ENCODE measurements around the gene ISG20. TPM values are rescaled to one million over a fixed set of nuclear protein-coding genes. Genes with fewer than 3 reads are reported as not detected.

ISG20 gene
- total RNA-seq, 2 experiments from 2014 or later, result 141 to 151 TPM

DNA sequence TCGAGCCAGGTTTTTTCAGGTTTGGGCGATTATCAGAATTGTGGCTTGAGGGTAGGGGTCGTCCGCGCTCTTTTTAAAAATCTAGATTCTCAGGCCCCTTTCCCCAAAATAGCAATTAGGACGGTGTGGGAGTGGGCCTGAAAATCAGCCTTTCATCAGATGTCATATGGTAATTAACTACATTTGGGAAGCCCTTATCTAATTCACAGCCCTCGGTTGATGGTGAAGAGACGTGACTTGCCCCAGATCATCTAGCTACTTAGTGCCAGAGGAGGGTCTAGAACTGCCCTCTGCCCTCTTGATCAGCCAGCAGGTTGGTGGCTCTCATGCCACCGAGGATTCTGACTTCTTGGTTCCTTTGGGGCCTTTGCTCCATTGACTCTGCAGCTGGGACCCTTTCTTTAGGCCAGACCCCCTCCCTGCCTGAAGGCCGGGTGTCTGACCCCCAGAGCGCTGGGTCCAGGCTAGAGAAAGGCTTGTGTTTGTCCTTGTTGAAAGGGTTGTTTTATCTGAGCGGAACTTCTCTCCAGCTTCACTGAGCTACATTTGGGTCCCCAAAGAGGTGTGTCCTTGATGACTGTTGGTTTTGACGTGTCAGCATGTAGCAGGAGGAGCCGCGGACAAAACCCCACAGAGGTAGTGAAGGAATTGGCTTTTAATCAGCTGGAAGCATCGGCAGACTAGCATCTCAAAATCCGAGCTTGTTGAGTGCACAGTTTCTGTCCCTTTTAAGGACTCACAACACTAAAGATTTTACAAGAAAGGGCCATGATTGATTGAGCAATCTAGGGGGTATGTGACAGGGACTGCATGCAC is 16.8 kb upstream of the ISG20 start:
- peak overlapping the region; percentile 94 for H3K4me3 Mint-ChIP-seq
- DNase-seq (peak; percentile 77), ATAC-seq (peak; percentile 50)
- peaks cover 54% of the 10 kb centered on the region for H3K4me1 Mint-ChIP-seq (ENCODE audit: low read depth)
- CTCF ChIA-PET, result interaction anchor here (0.7 to 1.1 kb wide), 6 partner anchors 11 to 283 kb away, joined by 4 to 10 read pairs (median 4); partner anchors contain the start of genes HAPLN3 and ISG20
- H3K27ac Mint-ChIP-seq, result peak overlapping the region; percentile 90
- POLR2A ChIA-PET, result interaction anchor here (1.3 to 2.1 kb wide), 8 partner anchors 9 to 280 kb away, joined by 3 to 14 read pairs (median 7); partner anchors contain the start of genes HAPLN3, MRPL46 and MRPS11
- no peaks in the 10 kb centered on the region for H3K9me3 Mint-ChIP-seq (ENCODE audit: insufficient read depth)
- peaks cover 49% of the 10 kb centered on the region for H3K36me3 Mint-ChIP-seq (ENCODE audit: low read depth)
- peaks cover 4% of the 10 kb centered on the region for H3K27me3 Mint-ChIP-seq (ENCODE audit: low read depth)

DNA sequence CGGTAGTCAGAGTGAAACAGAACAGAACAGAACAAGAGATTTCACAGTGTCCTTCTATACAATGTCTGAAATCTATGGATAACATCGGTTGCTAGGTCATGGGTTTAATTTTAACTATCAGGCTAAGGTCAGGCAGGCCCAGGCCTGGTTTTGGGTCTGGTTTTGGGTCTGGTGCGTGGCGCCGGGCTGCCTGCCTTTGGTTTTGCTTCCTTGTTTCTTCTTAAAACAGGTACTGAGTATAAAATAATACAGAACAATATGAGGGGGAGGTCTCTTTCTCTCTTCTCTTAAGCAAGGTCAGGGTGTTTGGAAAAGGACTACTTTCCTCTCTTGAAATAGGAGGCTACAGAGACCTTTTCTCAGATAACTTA is 16.2 kb upstream of the ISG20 start:
- peaks cover 54% of the 10 kb centered on the region for H3K36me3 Mint-ChIP-seq (ENCODE audit: low read depth)

DNA sequence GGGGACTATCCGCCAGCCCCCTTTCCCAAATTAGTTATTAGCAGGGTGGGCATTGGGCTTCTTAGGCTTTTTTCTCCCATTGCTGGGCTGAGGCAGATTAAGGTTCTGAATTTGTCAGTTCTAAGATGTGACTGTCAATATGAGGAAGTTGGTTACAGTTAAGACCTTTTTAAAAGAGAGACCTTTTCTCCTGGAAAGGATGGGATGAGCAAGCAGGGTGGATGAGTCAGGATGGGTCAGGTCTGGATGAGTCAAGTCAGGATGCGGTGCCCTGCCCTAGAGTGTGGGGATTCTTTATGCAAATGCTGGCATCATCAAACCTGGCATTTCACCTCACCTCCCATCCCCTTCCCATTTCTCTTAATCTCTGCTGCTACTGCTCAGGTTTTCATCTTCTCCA is 15.8 kb upstream of the ISG20 start:
- peaks cover 3% of the 10 kb centered on the region for H3K27me3 Mint-ChIP-seq (ENCODE audit: low read depth)
- CTCF ChIA-PET, result interaction anchor here (1.1 to 2.4 kb wide), 5 partner anchors 26 to 282 kb away, joined by 4 to 27 read pairs (median 13); no protein-coding TSS in a partner anchor
- peaks cover 65% of the 10 kb centered on the region for H3K4me1 Mint-ChIP-seq (ENCODE audit: low read depth)
- ATAC-seq (no peak), DNase-seq (no peak)
- H3K27ac Mint-ChIP-seq, result peak overlapping the region; percentile 90
- no peaks in the 10 kb centered on the region for H3K9me3 Mint-ChIP-seq (ENCODE audit: insufficient read depth)
- H3K4me3 Mint-ChIP-seq, result peak overlapping the region; percentile 94
- H3K36me3 Mint-ChIP-seq (ENCODE audit: low read depth), result peaks cover 59% of the 10 kb centered on the region
- POLR2A ChIA-PET, result interaction anchor here (1.5 to 1.9 kb wide), 2 partner anchors 27 to 272 kb away, joined by 6 to 7 read pairs; partner anchors contain the start of gene HAPLN3

More for the DNA sequence above, 16.2 kb upstream of the ISG20 start:
- ChIA-PET POLR2A (interaction anchor here (1.3 to 2.1 kb wide), 6 partner anchors 8 to 280 kb away, joined by 3 to 14 read pairs (median 7); partner anchors contain the start of gene HAPLN3), CTCF (interaction anchor here (0.7 to 1.1 kb wide), 4 partner anchors 10 to 257 kb away, joined by 4 to 10 read pairs (median 6); partner anchors contain the start of gene ISG20)
- ATAC-seq, result no peak
- Mint-ChIP-seq H3K4me3 (peak overlapping the region; percentile 94), H3K4me1 (ENCODE audit: low read depth) (peaks cover 60% of the 10 kb centered on the region), H3K9me3 (ENCODE audit: insufficient read depth) (no peaks in the 10 kb centered on the region), H3K27ac (peak overlapping the region; percentile 90), H3K27me3 (ENCODE audit: low read depth) (peaks cover 3% of the 10 kb centered on the region)
- DNase-seq, result no peak

DNA sequence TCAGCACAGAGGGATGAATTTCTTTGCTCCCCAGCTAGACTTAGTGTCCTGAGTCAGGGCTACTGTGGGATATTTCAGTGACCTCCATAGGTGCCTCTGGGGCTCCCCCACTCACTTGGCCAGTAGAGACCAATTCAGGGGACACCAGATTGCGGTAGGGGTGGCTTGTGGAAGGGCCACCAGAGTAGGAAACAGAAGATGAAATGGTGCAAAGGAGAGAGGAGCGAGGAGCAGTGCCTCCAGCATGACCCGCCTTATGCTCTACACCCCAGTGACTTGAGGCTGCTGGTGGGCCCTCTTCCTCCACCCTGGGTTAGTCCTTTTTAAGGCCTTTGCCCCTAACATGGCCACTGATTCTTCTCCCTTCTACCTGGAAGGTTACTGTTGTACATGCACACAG is 15.2 kb upstream of the ISG20 start:
- Mint-ChIP-seq H3K9me3 (ENCODE audit: insufficient read depth) (no peaks in the 10 kb centered on the region), H3K4me1 (ENCODE audit: low read depth) (peaks cover 70% of the 10 kb centered on the region), H3K4me3 (peak overlapping the region; percentile 94), H3K27me3 (ENCODE audit: low read depth) (peaks cover 3% of the 10 kb centered on the region), H3K27ac (peak overlapping the region; percentile 90), H3K36me3 (ENCODE audit: low read depth) (peaks cover 65% of the 10 kb centered on the region)
- DNase-seq (no peak), ATAC-seq (no peak)
- POLR2A ChIA-PET, result interaction anchor here (0.6 to 1.9 kb wide), 3 partner anchors 26 to 271 kb away, joined by 4 to 6 read pairs (median 5); partner anchors contain the start of gene HAPLN3
- CTCF ChIA-PET, result interaction anchor here (1.1 to 3.3 kb wide), 16 partner anchors 15 to 281 kb away, joined by 3 to 35 read pairs (median 8); partner anchors contain the start of genes MRPL46 and MRPS11

DNA sequence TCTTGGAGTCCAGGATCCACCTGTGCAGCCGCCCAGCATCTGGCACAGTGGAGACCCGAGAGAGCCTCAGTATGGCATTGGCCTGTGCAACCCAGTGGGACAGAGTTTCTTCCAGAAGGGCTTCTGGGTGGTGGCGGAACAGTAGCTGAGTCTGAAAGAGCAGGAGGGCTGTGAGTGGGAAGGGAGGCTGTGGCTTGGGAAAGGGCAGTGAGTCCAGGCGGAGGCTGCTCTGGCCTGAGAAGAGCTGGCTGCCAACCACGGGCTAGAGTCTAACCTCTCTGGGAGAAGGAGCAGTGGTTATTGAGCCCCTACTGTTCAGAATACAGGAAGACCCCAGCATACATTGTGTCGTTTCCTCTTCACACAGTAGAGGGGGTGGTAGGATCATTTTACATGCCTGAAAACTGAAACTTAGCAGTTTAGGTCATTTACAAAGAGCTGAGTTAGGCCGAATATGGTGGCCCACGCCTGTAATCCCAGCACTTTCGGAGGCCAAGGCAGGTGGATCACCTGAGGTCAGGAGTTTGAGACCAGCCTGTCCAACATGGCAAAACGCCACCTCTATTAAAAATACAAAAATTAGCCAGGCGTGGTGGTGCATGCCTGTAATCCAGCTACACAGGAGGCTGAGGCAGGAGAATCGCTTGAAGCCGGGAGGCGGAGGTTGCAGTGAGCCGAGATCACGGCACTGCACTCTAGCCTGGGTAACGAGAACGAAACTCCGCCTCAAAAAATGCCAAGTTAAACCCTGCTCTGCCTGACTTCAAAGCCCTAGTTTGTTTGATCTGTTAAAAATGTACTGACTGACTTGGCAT is 14.5 kb upstream of the ISG20 start:
- Mint-ChIP-seq H3K9me3 (ENCODE audit: insufficient read depth) (no peaks in the 10 kb centered on the region), H3K27ac (peak overlapping the region; percentile 90), H3K36me3 (ENCODE audit: low read depth) (peaks cover 72% of the 10 kb centered on the region), H3K27me3 (ENCODE audit: low read depth) (peaks cover 3% of the 10 kb centered on the region), H3K4me3 (peak overlapping the region; percentile 94), H3K4me1 (ENCODE audit: low read depth) (peaks cover 78% of the 10 kb centered on the region)
- ATAC-seq (peak; percentile 30), DNase-seq (peak; percentile 66)
- CTCF ChIA-PET, result interaction anchor here (0.6 to 3.3 kb wide), 37 partner anchors 9 to 574 kb away, joined by 3 to 35 read pairs (median 4); partner anchors contain the start of genes ACAN, MRPL46 and MRPS11
- POLR2A ChIA-PET, result interaction anchor here (0.6 to 1.9 kb wide), 7 partner anchors 25 to 1102 kb away, joined by 3 to 10 read pairs (median 4); partner anchors contain the start of gene HAPLN3

DNA sequence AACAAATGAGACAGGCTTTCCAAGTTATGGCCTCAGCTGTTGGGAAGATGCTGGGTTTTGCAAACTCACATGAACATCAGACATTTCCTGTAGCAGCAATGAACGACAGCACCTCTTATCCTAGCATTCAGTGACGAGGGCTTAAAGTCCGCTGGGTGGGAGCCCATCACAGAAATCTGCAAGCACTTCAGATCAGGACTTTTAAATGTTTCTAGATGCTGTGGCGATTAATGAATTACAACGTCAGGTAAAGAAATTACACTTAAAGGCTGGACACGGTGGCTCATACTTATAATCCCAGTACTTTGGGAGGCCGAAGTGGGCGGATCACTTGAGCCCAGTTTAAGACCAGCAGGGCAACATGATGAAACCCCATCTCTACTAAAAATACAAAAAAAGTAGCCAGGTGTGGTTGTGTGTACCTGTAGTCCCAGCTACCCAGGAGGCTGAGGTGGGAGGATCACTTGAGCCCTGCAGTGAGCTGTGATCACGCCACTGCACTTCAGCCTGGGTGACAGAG is 13.8 kb upstream of the ISG20 start:
- Mint-ChIP-seq H3K27me3 (ENCODE audit: low read depth) (no peaks in the 10 kb centered on the region), H3K4me1 (ENCODE audit: low read depth) (peaks cover 84% of the 10 kb centered on the region), H3K4me3 (peak overlapping the region; percentile 94), H3K27ac (peak overlapping the region; percentile 90), H3K36me3 (ENCODE audit: low read depth) (peaks cover 79% of the 10 kb centered on the region), H3K9me3 (ENCODE audit: insufficient read depth) (no peaks in the 10 kb centered on the region)
- ChIA-PET CTCF (interaction anchor here (0.6 to 3.3 kb wide), 36 partner anchors 9 to 574 kb away, joined by 3 to 35 read pairs (median 4); partner anchors contain the start of genes ACAN, MRPL46 and MRPS11), POLR2A (interaction anchor here (0.6 to 1.9 kb wide), 8 partner anchors 25 to 1102 kb away, joined by 3 to 10 read pairs (median 4); partner anchors contain the start of genes HAPLN3, MRPL46 and MRPS11)
- ATAC-seq (no peak), DNase-seq (no peak)

DNA sequence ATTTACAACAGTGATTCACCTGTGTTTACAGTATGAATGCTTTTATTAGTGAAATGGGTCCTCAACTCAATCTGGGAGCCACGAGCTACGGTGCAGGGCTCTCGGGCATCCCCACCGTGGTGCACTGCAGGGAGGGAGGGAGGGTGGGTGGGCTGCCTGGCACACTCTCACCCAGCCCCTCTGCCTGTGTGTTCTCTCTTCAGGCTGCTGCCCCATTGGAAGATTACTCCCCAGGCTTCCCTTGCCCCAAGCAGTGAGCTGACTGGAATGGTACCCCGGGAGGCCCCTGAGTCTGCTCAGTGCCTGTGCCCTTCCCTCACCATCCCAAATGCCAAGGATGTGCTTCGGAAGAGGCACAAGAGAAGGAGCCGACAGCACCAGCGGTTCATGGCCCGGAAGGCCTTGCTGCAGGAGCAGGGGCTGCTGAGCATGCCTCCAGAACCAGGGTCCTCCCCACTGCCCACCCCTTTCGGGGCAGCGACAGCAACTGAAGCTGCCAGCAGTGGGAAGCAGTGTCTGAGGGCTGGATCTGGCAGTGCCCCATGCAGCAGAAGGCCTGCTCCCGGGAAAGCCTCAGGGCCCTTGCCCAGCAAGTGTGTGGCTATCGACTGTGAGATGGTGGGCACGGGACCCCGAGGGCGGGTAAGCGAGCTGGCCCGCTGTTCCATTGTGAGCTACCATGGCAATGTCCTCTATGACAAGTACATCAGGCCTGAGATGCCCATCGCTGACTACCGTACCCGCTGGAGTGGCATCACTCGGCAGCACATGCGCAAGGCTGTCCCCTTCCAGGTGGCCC is 12.7 kb upstream of the ISG20 start:
- peaks cover 86% of the 10 kb centered on the region for H3K4me1 Mint-ChIP-seq (ENCODE audit: low read depth)
- H3K9me3 Mint-ChIP-seq (ENCODE audit: insufficient read depth), result no peaks in the 10 kb centered on the region
- H3K4me3 Mint-ChIP-seq, result peak overlapping the region; percentile 15
- no peaks in the 10 kb centered on the region for H3K27me3 Mint-ChIP-seq (ENCODE audit: low read depth)
- ChIA-PET CTCF (interaction anchor here (0.6 to 3.3 kb wide), 5 partner anchors 19 to 581 kb away, joined by 3 to 35 read pairs (median 4); no protein-coding TSS in a partner anchor), POLR2A (interaction anchor here (1.0 kb wide), 1 partner anchor 159 kb away, joined by 4 read pairs; the partner anchor contains the start of genes MRPL46 and MRPS11)
- peaks cover 87% of the 10 kb centered on the region for H3K36me3 Mint-ChIP-seq (ENCODE audit: low read depth)
- no peak for DNase-seq
- ATAC-seq, result no peak
- H3K27ac Mint-ChIP-seq, result peak overlapping the region; percentile 87

DNA sequence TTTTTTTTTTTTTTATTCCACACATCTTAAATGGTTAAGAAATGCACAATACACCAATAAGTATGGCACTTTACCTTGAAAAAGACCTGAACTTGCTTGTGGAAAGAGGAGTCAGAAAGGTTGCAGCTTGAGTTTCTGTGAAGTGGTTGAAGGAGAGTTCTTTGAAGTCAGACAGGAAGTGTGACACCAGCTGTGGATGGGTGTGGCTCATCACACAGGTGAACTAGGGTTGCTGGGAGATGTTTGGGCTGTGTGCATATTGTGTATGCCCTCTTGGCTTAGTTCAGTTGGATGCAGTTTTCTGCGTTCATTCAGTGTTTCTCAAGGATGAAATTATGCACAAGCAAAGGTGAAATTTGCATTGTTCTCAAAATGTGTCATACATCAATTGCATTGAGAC is 11.4 kb upstream of the ISG20 start:
- H3K4me1 Mint-ChIP-seq (ENCODE audit: low read depth), result peaks cover 96% of the 10 kb centered on the region
- POLR2A ChIA-PET, result no interaction called here
- peak; percentile 78 for ATAC-seq
- H3K9me3 Mint-ChIP-seq (ENCODE audit: insufficient read depth), result no peaks in the 10 kb centered on the region
- CTCF ChIA-PET, result interaction anchor here (0.7 to 1.1 kb wide), 2 partner anchors 21 to 31 kb away, joined by 3 to 4 read pairs; no protein-coding TSS in a partner anchor
- H3K4me3 Mint-ChIP-seq, result peak overlapping the region; percentile 59
- DNase-seq, result peak; percentile 88
- H3K27ac Mint-ChIP-seq, result peak overlapping the region; percentile 87
- H3K27me3 Mint-ChIP-seq (ENCODE audit: low read depth), result no peaks in the 10 kb centered on the region
- H3K36me3 Mint-ChIP-seq (ENCODE audit: low read depth), result peaks cover 90% of the 10 kb centered on the region

DNA sequence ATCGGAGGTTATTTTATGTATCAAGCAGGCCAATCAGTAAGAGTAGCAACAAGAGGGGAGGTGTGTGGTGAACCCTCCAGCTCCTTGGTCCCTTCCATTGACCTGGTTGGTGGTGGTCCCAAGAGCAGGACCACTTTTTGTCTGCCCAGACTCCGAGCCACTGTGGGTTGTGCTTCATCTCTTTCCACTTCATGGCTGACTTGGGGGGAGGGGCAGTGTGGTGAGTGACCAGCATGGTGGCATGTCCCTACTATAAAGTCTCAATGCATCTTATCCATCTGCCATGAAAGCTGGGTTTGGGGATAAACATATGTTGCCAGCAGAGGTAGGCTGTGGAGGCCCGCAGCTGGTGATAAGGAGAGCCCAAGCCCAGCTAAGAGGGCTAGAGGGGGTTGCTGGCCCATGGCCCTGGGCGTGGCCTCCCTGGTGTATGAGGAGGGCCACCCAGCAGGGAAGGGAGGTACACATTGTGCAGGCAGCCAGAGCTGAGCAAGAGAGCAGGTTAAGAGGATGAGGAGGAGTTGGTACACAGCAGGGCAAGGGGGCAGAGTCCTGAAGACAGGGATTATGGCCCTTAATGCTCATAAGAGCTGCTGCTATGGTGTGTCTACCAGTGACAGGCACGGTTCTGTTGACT is 10.7 kb upstream of the ISG20 start:
- H3K36me3 Mint-ChIP-seq (ENCODE audit: low read depth), result peaks cover 90% of the 10 kb centered on the region
- peaks cover 95% of the 10 kb centered on the region for H3K4me1 Mint-ChIP-seq (ENCODE audit: low read depth)
- H3K27me3 Mint-ChIP-seq (ENCODE audit: low read depth), result no peaks in the 10 kb centered on the region
- ChIA-PET CTCF (interaction anchor here (1.1 kb wide), 1 partner anchor 30 kb away, joined by 4 read pairs; no protein-coding TSS in a partner anchor), POLR2A (no interaction called here)
- DNase-seq (no peak), ATAC-seq (no peak)
- peak overlapping the region; percentile 59 for H3K4me3 Mint-ChIP-seq
- no peaks in the 10 kb centered on the region for H3K9me3 Mint-ChIP-seq (ENCODE audit: insufficient read depth)
- peak overlapping the region; percentile 87 for H3K27ac Mint-ChIP-seq

DNA sequence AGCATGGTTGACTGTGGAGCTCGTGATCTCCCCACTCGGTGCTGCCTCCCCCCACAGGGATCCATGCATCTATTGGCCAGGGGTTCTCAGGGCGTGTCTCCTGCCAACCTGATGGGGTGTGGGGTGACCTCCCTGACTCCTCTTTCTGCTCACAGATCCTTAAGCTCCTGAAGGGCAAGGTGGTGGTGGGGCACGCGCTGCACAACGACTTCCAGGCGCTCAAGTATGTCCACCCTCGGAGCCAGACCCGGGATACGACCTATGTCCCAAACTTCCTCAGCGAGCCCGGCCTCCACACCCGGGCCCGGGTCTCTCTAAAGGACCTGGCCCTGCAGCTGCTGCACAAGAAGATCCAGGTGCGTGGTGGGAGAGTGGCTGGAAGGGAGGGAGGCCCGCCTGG is 9.7 kb upstream of the ISG20 start:
- H3K4me1 Mint-ChIP-seq (ENCODE audit: low read depth), result peaks cover 91% of the 10 kb centered on the region
- CTCF ChIA-PET, result no interaction called here
- no peak for ATAC-seq
- peak overlapping the region; percentile 81 for H3K27ac Mint-ChIP-seq
- H3K4me3 Mint-ChIP-seq, result no peak overlapping the region
- POLR2A ChIA-PET, result no interaction called here
- H3K36me3 Mint-ChIP-seq (ENCODE audit: low read depth), result peaks cover 89% of the 10 kb centered on the region
- H3K27me3 Mint-ChIP-seq (ENCODE audit: low read depth), result no peaks in the 10 kb centered on the region
- H3K9me3 Mint-ChIP-seq (ENCODE audit: insufficient read depth), result no peaks in the 10 kb centered on the region
- DNase-seq, result no peak

All from activated CD8-positive, alpha-beta T cell treated with anti-CD3 and anti-CD28 coated beads, Interleukin-2, amount 10 ng/mL, durations not matched to agents 7 days and 5 days (primary cell).